ENCODE data around the gene MYOC. TPM values are rescaled to one million over a fixed set of nuclear protein-coding genes. Genes with fewer than 3 reads are reported as not detected.
"Not testable (repeated sequence)": the region's sequence is repeated elsewhere in the genome, so short reads cannot be mapped to it uniquely, and the experiment has no call there.

Gene MYOC
- total RNA-seq, 2 experiments from 2014 or later: not detected

DNA sequence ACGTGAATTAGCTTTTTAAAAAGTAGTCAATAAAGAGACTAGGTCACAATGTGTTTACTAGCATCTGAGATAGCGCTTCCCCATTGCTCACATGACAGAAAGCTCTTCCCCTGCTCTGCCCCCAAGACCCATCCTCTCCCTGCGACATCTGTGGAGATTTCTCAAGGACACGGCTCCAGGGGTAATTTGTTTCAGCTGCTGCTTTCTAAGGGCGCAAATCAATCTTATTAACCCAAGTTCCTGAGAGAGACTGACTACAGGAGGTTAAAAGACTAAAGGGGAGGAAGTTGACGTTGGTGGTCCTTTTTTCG lies 30.4 kb downstream of the MYOC start, which contains the start of gene MYOCOS:
TSS of gene MYOCOS (plus strand) at position 92 of the 311 bp plus-strand sequence. CDS start 1,641 bp downstream, outside the sequence.
- Histone ChIP-seq H3K9me3 (ENCODE audit: control insufficient read depth in 1 of 2, insufficient read depth in 1 of 2, low read length in 2 of 2) (no peaks in the 10 kb centered on the region), H3K4me1 (ENCODE audit: insufficient read depth, low read length) (no peaks in the 10 kb centered on the region), H3K27me3 (ENCODE audit: control insufficient read depth in 1 of 2, insufficient read depth in 2 of 2, low read length in 2 of 2) (peaks cover 0 to 2% of the 10 kb centered on the region in 2 experiments), H3K4me3 (ENCODE audit: low read length) (no peak within 1 kb of the TSS), H3K27ac (ENCODE audit: low read depth in 1 of 2, low read length in 2 of 2) (no peak within 1 kb of the TSS), H3K36me3 (ENCODE audit: insufficient read depth, low read length) (no peaks in the 10 kb centered on the region)
- intact Hi-C loops (cut with DNase I, micrococcal nuclease): no loop called here
- ATAC-seq (ENCODE audit: poor library complexity) (no peak), DNase-seq (no peak)
- H3K4me1 Mint-ChIP-seq (ENCODE audit: low read depth): no peaks in the 10 kb centered on the region
- no peak for TF ChIP-seq CTCF (IDR thresholded peaks at IDR 0.05)
- ChIA-PET POLR2A (no interaction called here), CTCF (no interaction called here)
- H3K27me3 Mint-ChIP-seq: no peaks in the 10 kb centered on the region
- H3K4me3 Mint-ChIP-seq: no peak within 1 kb of the TSS
- no peaks in the 10 kb centered on the region for H3K9me3 Mint-ChIP-seq
- no peaks in the 10 kb centered on the region for H3K36me3 Mint-ChIP-seq (ENCODE audit: low read depth)
- H3K27ac Mint-ChIP-seq: no peak within 1 kb of the TSS

GRCh38 chr1:171616586-171616985 lies 35.9 kb downstream of the MYOC start:
- Mint-ChIP-seq H3K36me3 (ENCODE audit: low read depth) (no peaks in the 10 kb centered on the region), H3K9me3 (no peaks in the 10 kb centered on the region), H3K4me1 (ENCODE audit: low read depth) (no peaks in the 10 kb centered on the region), H3K4me3 (no peak overlapping the region), H3K27ac (no peak overlapping the region), H3K27me3 (no peaks in the 10 kb centered on the region)
- DNase-seq: no peak
- Histone ChIP-seq H3K9me3 (ENCODE audit: control insufficient read depth in 1 of 2, insufficient read depth in 1 of 2, low read length in 2 of 2) (no peaks in the 10 kb centered on the region), H3K4me1 (ENCODE audit: insufficient read depth, low read length) (no peaks in the 10 kb centered on the region), H3K27ac (ENCODE audit: low read depth in 1 of 2, low read length in 2 of 2) (no peak overlapping the region), H3K27me3 (ENCODE audit: control insufficient read depth in 1 of 2, insufficient read depth in 2 of 2, low read length in 2 of 2) (no peaks in the 10 kb centered on the region), H3K4me3 (ENCODE audit: low read length) (no peak overlapping the region), H3K36me3 (ENCODE audit: insufficient read depth, low read length) (no peaks in the 10 kb centered on the region)
- ChIA-PET CTCF (no interaction called here), POLR2A (no interaction called here)
- intact Hi-C loops (cut with DNase I, micrococcal nuclease): no loop called here
- TF ChIP-seq CTCF (IDR thresholded peaks at IDR 0.05): no peak
- ATAC-seq (ENCODE audit: poor library complexity): no peak

- H3K27me3 Mint-ChIP-seq; POLR2A ChIA-PET; H3K4me3 Mint-ChIP-seq; H3K9me3 ChIP-seq (ENCODE audit: control insufficient read depth in 1 of 2, insufficient read depth in 1 of 2, low read length in 2 of 2); H3K27me3 ChIP-seq (ENCODE audit: control insufficient read depth in 1 of 2, insufficient read depth in 2 of 2, low read length in 2 of 2); intact Hi-C loops (cut with DNase I, micrococcal nuclease); H3K36me3 ChIP-seq (ENCODE audit: insufficient read depth, low read length); DNase-seq; H3K4me1 ChIP-seq (ENCODE audit: insufficient read depth, low read length); CTCF ChIA-PET; H3K4me1 Mint-ChIP-seq (ENCODE audit: low read depth); H3K27ac Mint-ChIP-seq; H3K9me3 Mint-ChIP-seq; H3K4me3 ChIP-seq (ENCODE audit: low read length); H3K36me3 Mint-ChIP-seq (ENCODE audit: low read depth); H3K27ac ChIP-seq (ENCODE audit: low read depth in 1 of 2, low read length in 2 of 2); ATAC-seq (ENCODE audit: poor library complexity): not testable (repeated sequence)
Measured at GRCh38 chr1:171615122-171615906, 37.2 kb downstream of the MYOC start.

DNA sequence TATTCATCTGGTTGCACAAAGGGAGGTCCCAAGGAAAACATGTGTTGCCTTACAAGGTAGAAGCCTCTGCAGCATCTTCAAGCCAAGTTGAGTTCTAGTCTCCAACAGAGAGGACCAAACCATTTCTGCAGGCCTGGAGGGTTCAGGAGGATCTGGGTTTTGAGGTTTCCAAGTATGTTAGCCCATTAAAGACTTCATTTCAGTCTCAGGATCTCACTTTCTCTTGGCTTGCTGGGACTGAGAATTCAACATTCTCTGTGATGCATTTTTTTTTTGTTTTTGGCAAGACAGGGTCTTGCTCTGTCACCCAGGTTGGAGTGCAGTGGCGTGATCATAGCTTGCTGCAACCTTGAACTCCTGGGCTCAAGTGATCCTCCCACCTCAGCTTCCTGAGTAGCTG lies 39.2 kb downstream of the MYOC start:
- no peak for TF ChIP-seq CTCF (IDR thresholded peaks at IDR 0.05)
- Histone ChIP-seq H3K4me1 (ENCODE audit: insufficient read depth, low read length) (no peaks in the 10 kb centered on the region), H3K9me3 (ENCODE audit: control insufficient read depth in 1 of 2, insufficient read depth in 1 of 2, low read length in 2 of 2) (no peaks in the 10 kb centered on the region), H3K27ac (ENCODE audit: low read depth in 1 of 2, low read length in 2 of 2) (no peak overlapping the region), H3K4me3 (ENCODE audit: low read length) (no peak overlapping the region), H3K27me3 (ENCODE audit: control insufficient read depth in 1 of 2, insufficient read depth in 2 of 2, low read length in 2 of 2) (no peaks in the 10 kb centered on the region), H3K36me3 (ENCODE audit: insufficient read depth, low read length) (no peaks in the 10 kb centered on the region)
- DNase-seq (no peak), ATAC-seq (ENCODE audit: poor library complexity) (no peak)
- H3K27ac Mint-ChIP-seq: no peak overlapping the region
- POLR2A ChIA-PET: no interaction called here
- H3K27me3 Mint-ChIP-seq: no peaks in the 10 kb centered on the region
- CTCF ChIA-PET: no interaction called here
- no peak overlapping the region for H3K4me3 Mint-ChIP-seq
- no peaks in the 10 kb centered on the region for H3K36me3 Mint-ChIP-seq (ENCODE audit: low read depth)
- H3K4me1 Mint-ChIP-seq (ENCODE audit: low read depth): no peaks in the 10 kb centered on the region
- no peaks in the 10 kb centered on the region for H3K9me3 Mint-ChIP-seq
- intact Hi-C loops (cut with DNase I, micrococcal nuclease): no loop called here

Data from CD4-positive, alpha-beta T cell (primary cell).